GM18867 (cell line): ENCODE measurements around the gene OSBPL5.

Experiments
- ATAC-seq: cut with Tn5 transposase; IDR thresholded peaks from one replicate; pipeline ENCODE4 v1.9.1; 2021; ENCODE audit warnings: mild to moderate bottlenecking, moderate library complexity; ENCODE audit not compliant: unreplicated experiment

The OSBPL5 gene

DNA sequence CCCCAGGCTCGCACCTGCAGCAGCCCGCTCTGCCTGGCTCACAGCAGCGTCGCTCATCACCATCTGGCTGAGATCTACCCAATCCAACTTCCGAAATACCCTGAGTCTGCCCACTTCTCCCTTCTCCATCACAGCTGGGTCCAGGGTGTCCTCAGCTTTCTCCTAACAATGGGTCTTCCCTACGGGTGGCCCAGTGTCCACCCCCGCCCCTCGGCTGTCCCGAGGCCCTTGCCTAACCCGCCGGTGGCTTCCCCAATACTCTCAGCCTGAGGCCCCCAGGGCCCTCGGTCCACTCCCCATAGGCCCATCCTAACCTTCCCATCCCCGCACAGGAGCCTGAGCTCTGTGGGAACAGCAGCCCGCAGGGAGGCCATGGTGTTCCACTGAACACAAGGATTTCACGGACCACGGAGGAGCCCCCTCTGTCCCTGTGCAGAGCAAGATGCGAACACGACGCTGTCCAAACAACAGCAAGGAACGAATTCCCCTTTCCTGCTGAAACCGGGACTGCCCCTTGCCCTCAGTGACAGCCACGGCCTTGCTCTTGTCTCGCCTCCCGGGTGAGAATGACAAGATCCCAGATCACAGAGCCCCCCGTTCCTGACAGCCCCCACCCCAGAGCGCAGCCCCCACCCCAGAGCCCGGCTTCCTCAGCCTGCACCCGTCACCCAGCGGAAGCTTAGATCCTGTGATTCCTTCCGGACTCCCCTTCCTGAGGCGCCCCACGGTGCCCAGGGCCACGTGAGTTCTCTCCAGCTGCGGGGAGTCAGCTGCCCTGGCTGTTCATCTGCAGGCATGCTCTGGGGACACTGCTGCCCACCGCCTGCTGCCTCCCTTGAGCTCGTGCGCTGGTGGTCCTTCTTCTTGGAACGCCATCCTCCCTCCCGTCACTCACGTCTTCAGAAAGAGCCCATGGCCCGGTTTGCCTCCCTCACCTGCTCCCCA, 59.0 kb downstream of the OSBPL5 start:
- no peak for ATAC-seq

DNA sequence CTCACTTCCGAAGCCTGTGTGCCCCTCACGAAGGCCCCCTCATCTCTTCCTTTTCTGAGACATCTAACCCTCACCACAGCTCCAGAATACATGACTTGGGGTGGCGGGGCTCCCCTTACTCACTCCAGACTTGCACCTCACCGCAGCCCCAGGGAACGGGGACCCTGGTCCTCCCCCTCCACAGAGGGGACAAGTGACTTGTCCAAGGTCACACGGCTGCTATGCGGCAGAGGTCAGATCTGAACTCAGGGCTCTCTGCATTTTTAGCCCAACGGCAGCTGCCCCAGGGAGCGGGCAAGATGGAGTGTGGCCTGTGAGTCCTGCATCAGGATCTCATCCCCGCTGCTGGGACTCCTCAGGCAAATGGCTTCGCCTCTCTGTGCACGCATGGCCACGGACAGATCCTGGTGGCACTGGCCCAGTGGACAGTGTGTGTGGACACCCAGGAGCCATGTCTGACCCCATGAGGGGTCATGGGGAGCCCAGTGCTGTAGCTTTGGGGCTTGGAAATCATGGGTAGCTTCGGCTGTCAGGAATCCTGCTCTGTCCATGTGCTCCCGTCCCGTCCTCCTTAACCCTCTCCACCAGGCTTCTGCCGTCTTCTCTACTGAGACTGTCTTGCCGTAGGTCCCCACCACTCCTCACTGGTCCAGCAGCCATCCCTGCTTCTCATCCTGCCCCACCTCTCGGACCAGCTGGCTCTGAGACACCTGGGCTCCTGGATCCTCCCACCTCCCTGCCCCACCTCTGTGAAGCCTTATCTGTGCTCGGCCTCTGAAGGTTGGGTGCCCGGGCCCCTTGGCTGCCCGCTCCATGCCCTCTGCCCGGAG, 59.9 kb downstream of the OSBPL5 start:
- ATAC-seq = no peak

DNA sequence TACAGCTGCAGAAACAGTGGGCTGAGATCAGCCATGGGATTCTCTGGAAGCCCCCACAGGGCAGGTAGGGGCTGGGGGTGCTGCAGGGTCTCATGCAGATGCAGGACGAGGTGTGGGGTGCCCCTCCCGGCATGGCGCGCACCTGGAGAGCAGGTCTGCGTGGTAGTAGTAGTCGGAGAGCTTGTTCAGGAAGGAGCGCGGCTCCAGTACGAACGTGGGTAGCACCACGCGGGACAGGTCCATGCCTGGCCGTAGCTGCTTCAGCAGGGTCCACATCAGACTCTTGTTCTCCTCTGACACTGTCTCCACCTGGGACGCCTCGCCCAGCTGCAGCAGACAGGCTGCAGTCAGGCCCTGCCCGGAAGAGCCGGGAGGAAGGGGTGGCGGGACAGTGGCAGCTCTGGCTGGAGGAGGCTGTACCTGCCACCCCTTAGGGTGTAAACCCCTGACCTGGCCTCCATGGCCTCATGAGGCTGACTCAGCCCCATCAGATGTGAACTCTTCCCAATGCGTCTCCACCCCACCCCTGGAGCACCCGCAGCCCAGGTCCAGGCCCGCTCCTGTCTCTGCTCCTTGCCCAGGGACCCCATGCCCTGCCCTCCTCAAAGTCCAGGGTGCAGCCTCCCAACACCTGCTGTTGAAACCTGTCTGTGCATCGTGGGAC, 60.9 kb downstream of the OSBPL5 start:
- no peak for ATAC-seq

DNA sequence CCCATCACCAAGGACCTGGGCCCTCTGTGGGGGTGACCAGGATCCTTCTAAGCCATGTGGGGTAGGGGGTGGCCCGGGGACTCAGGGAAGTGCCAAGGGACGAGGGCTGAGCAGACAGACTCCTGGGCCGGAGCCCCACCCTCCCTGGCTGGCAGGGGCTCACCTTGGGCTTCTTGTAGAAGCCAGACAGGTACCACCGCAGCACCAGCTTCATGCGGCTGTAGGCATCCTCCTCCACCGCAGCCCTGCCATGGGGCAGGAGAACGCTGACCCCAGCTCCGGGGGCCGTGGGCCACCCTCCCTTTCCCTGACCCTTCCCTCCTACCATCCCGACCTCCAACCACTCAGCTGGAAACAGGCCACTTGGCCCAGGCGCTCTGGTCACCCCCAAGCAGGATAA, 62.0 kb downstream of the OSBPL5 start:
- no peak for ATAC-seq

DNA sequence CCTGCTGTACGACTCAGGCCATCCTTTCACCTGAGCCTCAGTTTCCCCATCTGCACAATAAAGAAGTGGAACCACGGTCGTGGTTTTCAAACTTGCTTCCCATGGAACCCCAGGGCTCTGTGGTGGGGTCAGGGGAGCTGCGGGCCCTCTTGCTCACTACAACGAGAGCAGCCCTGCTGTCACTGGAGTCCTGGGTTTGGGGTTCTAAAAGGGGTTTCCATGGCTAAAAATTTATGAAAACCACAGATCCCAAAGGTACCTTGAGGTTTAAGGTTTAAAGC, 62.5 kb downstream of the OSBPL5 start:
- ATAC-seq = no peak

DNA sequence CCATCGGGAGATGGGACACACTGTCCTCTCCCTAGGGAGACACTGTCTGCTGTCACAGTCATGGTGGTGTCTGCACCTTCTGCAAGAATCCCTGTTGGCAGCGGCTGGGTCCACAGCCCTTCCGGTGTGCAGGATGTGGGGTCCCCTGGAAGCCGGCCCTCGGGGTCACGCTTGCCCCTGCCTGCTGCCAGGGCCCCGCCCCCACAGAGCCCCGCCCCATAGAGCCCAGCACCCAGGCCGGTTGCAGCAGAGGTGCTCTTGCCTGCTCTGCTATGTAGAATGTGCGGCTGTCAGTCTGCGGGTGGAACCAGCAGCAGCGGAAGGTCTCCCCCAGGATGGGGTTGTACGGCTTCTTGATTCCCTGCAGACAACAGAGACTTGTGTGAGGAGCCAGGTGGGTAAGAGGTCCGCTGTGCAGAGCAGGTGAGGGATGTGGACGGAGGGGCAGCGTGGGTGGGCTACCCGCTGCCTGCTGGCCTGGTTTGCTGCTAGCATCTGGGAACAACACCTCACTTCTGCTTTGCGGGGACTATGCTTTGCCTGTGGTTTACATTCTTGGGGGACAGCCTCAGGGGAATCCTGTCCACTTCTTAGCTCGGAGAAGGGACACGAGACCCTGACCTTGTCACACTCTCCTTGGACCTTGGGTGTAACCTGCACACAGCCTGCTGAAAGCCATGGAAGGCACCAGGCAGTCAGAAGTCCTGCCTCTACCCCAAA, 63.0 kb downstream of the OSBPL5 start:
- no peak for ATAC-seq

DNA sequence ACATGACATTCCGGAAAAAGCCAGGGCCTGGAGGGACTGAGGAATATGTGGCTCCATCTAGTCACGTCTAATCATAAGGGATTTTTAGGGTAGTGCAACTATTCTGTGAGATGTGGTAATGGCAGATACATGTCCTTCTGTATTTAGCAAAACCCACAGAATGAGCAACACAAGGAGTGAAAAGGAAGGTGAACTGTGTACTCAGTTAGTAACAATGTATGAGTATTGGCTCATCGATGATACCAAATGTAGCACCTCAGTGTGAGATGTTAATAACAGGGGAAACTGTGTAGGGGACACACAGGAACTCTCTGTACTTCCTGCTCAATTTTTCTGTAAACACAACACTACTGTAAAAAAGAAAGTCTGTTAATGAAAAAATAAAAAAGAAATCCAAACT, 65.9 kb downstream of the OSBPL5 start:
- no peak for ATAC-seq

DNA sequence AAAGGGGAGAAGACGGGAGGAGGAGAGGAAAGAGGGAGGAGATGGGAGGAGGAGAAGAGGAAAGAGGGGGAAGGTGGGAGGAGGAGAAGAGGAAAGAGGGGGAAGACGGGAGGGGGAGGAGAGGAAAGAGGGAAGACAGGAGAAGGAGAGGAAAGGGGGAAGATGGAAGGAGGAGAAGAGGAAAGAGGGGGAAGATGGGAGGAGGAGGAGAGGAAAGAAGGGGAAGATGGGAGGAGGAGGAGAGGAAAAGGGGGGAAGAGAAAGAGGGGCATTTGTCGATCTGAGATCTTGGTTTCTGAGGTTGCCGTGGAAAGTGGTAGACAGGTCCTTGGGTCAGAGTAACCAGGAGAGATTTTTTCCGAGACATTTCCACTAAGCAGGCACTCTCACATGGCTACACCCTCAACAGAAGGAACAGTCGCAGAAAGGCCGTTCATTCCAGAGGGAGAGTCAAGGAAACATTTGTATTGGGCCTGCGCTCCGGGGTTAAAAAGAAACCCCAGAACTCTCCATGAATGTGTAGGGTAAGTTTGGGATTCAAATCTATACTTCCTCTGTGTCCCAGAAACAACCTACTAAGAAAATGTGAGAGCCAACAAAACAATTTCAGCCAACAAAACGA, 68.1 kb downstream of the OSBPL5 start:
- ATAC-seq = no peak

DNA sequence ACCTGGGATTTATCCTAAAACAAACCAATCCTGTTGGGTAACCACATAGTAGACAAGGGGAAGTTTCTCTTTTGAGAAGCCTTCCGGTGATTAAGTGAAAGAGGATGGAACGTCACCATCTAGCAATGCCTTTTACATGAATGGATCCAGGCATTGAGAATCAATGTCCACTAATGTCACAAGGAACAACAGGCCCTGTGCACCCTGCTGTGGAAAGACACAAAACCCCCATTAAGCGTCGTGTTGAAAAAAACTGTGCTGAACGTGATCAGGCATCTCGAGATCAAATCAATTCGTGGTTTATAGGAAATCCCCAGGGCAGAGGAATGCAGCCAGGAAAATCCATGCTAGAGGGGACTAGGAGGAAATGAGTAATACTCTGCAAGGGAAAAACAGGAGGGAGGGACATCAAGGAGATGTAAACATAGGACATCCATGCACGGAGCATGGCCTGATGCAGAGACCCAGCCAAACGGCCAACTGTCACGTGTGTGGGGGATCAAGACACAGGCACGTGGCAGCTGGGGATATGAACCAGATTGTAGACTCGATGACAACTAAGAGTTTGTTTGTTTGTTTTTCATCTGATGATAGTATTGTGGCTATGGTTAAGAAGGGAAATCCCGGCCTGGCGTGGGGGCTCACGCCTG, 69.3 kb downstream of the OSBPL5 start:
- ATAC-seq = no peak

DNA sequence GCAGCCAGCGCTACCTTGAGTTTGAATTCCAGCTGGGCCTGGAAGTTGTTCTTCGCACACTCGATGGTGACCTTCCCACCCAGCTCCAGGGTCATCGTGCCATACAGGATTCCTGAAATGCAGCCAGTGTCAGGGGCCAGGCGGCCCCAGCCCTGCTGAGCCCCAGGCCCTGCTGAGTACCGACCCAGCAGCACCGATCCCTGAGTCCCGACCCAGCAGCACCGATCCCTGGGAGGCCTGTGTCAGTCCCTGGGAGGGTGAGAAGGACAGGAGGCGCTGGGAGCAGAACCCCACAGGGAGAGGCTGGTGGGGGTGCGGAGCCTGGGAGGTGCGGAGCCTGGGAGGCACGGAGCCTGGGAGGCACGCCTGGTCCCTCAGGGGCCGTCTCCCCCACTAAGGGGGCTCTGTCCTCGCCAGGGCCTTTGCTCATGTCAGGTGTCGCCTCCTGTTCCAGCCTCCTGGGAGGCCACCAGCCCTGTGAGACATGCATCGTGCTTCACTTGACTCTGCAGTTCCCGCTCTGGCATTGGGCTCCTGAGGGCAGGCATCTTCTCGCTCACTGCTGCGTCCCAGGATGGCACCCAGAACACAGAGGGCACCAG, 70.8 kb downstream of the OSBPL5 start:
- ATAC-seq = no peak

DNA sequence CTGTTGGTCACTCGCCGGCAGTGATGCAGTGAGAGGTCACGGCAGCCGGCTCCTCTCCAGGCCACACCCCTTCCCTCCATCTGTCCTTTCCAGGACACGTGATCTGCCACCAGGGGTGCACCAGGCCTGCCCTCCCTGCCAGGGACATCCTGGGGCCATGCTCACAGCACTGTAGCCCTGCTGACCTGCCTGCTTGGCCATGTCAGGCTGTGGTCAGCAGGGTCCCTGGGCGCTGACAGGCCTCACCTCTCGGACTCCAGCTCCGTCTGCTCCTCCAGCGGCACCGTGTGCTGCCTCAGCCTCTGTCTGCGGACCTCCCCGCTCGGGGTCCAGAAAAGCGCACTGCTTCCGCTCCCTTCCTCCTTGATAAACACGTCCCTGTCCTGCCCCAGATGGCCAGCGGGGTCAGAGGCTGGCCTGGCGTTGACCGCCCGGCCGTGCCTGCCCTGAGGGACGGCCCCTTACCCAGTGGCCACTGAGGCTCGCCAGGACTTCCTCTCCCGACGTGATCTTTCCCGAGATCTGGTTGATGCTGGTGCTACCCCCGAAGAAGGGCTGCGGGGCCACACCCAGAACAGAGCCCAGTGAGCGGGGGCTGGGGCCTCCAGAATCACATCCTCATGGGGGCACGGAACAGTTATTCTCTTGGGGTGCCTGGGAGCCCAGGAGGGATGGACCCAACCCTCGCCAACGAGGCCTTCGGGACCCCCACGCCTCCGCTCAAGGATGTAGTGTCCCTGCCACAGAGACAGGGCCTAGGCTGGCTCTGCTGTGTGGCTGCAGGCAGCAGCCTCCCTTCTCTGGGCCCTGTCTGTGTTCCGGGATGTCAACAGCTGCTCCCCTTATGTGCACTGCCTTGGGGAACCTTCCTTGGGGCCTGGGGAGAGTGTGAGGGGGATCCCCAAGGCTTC, 71.6 kb downstream of the OSBPL5 start:
- ATAC-seq = no peak

DNA sequence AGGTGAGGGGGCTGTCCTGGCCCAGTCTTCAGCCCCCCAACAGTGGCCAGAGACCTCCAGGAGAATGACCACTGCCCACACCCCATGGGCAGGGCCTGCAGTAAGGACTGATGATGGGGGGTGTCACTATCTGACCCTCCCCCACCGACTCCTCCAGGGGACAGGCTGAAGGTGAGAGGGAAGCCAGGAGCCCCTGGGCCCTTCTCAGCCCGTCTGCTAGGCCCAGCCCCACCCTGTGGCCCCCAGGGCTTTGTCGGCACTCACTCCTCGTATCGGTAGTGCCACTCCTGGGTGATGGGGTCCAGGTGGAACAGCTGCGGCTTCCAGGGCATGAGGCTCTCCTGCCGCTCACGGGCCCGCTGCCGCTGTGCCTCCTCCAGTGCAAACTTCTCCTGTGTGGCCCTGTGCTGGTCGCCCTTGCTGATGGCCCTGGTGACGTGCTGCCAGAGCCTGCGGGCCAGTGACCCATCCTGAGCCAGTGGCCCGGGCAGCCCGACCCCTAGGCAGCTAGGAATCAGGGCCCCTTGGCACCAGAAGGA, 72.4 kb downstream of the OSBPL5 start:
- ATAC-seq = no peak

DNA sequence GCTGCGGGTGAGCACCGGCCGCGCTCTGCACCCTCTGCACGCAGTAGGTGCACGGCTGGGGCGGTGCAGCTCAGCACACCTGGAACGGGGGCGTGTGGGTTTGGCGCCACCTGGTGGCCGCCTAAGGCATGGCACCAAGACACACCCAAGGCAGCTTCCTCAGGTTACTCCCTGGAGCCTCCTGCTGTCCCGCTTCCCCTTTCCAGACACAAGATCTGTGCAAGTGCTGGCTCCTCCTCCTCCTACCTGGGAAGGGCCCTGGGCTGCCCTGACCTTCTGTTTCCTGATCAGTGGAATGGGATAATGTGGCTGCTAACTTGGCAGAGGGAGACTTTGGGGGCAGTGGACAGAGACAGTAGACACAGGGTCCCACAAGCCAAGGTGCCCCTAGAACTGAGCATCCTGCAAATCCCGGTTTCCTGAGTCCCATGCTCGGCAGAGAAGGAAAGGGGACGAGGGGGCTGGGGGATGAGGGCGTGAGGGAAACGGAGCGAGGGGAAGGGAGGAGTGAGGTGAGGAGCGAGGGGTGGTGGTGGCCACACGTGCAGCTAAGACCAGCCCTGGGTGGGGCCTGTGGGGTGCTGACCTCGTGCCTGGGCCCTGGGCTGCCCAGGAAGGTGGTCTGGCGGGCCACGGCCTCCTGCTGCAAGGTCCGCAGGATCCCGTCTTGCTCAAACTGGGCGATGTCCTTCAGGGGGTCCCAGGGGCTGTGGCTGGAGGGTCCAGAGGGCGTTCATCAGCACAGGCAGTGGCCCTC, 73.1 kb downstream of the OSBPL5 start:
- ATAC-seq = peak; percentile 65

DNA sequence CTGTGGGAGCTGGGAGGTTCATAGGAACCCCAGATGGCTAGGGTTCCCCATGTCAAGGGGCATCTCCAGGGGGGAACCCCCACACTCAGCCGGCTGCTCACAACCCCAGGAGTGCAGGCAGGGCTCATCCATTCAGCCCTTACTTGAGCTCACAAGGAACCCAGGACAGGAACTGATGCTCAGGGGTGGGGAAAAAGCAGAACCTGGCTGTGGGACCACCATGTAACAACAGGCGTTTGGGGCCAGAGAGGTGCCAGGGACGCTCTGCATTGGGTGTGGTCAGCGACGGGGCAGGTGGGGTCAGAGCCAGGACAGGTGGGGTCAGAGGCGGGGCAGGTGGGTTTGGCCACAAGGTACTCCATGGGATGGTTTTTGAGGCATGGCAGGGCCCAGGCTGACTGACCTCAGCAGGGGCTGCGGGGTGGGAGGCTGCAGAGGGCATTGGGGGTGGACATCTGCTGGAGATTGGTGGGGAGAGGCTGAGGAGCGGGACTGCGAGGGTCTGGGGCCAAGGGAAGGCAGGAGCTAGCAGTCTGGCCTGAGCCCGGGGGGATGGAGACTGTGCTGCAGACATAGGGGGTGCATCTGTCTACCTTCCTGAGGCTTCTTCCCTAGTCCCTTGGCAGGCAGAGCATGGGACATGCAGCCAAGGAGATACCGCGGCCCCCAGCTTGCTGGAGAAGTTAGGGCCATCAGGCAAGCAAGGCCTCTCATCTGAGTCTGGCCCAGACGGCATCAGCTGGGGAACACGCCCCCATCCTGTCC, 73.8 kb downstream of the OSBPL5 start:
- ATAC-seq = no peak

DNA sequence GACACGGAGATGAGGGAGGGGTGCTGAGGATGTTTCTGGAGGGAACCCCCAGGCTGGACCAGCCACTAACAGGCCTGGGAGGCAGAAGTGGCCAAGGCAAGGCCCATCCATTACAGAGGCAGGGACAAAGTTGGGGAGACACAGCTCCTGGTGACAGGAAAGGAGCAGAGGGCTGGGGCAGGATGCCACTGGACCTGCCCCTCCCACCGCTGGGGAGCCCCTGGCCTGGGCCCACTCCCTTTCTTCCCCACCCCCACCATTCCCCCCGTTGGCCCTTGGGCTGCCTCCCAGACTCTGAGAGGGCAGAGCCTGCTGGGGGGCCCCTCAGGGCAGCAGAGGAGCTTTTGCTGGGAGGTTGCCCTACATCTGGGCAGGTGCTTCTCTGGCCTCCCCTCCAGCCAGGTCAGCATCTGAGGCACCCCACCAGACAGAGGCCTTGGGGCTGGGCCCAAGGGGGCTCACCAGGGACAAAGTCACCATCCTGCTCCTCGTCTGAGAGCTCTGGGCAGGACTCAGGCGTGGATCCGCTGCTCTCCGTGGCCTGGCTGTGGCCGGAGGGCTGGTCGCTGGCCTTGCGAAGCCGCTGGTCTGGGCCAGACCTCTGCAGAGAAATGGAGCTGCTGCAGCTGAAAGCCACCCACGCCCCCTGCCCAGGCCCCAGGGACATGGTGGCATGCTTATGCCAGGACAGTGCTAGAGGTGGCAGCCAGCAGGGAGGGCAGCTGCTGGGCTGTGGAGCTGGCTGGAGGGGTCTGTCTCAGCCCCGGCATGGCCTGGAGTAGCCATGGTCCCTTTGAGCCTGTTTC, 74.8 kb downstream of the OSBPL5 start:
- no peak for ATAC-seq
